DND-41 (cell line): ENCODE results near the gene VANGL2.

Experiments used
- EZH2 ChIP-seq: IDR thresholded peaks from 3 replicates; pipeline ENCODE4 v1.6.1; 2012; ENCODE audit warnings: borderline replicate concordance, low read depth, mild to moderate bottlenecking, moderate library complexity, low read length, inconsistent platforms; ENCODE audit not compliant: severe bottlenecking
- TF ChIP-seq, protein P1 (sequence below): IDR thresholded peaks from 2 replicates; pipeline ENCODE4 v1.5.1; 2012; ENCODE audit warnings: borderline replicate concordance, low read length, moderate library complexity, mild to moderate bottlenecking; ENCODE audit not compliant: poor library complexity, severe bottlenecking; ENCODE audit errors: extremely low read depth

GRCh38 chr1:160363010-160363409 lies 37.4 kb upstream of the VANGL2 start:
- no peak for TF ChIP-seq EZH2
- TF ChIP-seq, protein P1, sequence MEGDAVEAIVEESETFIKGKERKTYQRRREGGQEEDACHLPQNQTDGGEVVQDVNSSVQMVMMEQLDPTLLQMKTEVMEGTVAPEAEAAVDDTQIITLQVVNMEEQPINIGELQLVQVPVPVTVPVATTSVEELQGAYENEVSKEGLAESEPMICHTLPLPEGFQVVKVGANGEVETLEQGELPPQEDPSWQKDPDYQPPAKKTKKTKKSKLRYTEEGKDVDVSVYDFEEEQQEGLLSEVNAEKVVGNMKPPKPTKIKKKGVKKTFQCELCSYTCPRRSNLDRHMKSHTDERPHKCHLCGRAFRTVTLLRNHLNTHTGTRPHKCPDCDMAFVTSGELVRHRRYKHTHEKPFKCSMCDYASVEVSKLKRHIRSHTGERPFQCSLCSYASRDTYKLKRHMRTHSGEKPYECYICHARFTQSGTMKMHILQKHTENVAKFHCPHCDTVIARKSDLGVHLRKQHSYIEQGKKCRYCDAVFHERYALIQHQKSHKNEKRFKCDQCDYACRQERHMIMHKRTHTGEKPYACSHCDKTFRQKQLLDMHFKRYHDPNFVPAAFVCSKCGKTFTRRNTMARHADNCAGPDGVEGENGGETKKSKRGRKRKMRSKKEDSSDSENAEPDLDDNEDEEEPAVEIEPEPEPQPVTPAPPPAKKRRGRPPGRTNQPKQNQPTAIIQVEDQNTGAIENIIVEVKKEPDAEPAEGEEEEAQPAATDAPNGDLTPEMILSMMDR = no peak
